Measurements from ENCODE around the gene ADCY7.

GRCh38 chr16:50311134-50311528 lies 44.8 kb downstream of the ADCY7 start:
- TF ChIP-seq EZH2 (IDR thresholded peaks at IDR 0.05; ENCODE audit: borderline replicate concordance) = no peak
- no peak for TF ChIP-seq CTCF (IDR thresholded peaks at IDR 0.05; ENCODE audit: poor library complexity)
- no peak for TF ChIP-seq EZH2phosphoT487 (IDR thresholded peaks at IDR 0.05; ENCODE audit: low read depth, severe bottlenecking, unreplicated experiment)
